ENCODE data around the gene APOL3. TPM values are rescaled to one million over a fixed set of nuclear protein-coding genes. Genes with fewer than 3 reads are reported as not detected.

APOL3 gene
- total and polyA plus RNA-seq, 10 of the 15 experiments (the other 5 are each of a cell fraction or from before 2014, with no cell fraction given), result 6.9 to 66.8 (median 48.5) TPM

DNA sequence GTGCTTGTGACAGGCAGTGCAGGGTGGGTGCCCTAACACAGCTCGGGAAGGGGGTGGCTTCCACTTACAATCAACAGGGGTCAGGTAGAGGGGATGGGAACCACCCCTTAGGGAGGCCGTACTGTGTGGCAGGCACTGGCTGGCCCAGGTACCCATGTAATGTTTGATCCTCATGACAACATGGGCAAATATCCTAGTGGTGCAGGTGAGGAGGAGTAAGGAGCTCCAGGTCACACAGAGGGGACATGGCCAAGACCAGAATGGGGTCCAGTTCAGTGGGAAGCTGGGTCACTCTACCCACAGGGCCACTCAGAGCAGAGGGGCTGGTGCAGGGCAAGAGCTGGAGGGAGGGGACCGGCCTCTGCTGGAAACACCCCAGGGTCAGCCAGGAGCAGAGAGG lies 38.0 kb upstream of the APOL3 start:
- FAIRE-seq (no peak), ATAC-seq (no peak), DNase-seq (ENCODE audit: low read depth, low spot score) (no peak)
- Histone ChIP-seq H3K27me3 (replicated peaks in 1 of 2; ENCODE audit: control insufficient read depth in 2 of 2, insufficient read depth in 2 of 2, low read length in 1 of 2) (no peaks in the 10 kb centered on the region), H3K9me3 (replicated peaks; ENCODE audit: control insufficient read depth, insufficient read depth, low read length) (no peaks in the 10 kb centered on the region), H3K36me3 (ENCODE audit: control insufficient read depth in 2 of 2, insufficient read depth in 2 of 2, low read length in 1 of 2) (no peaks in the 10 kb centered on the region), H4K20me1 (ENCODE audit: control insufficient read depth, insufficient read depth) (no peaks in the 10 kb centered on the region), H3K27ac (ENCODE audit: control insufficient read depth, insufficient read depth) (no peak overlapping the region), H3K4me3 (no peak overlapping the region), H3K79me2 (ENCODE audit: control insufficient read depth, insufficient read depth, low read length) (no peaks in the 10 kb centered on the region), H3K4me2 (ENCODE audit: control insufficient read depth, insufficient read depth) (no peak overlapping the region), H3K4me1 (ENCODE audit: control insufficient read depth, insufficient read depth, low read length) (peaks cover 12% of the 10 kb centered on the region), H3K9ac (ENCODE audit: control insufficient read depth, insufficient read depth, low read length) (no peak overlapping the region), H2AFZ (ENCODE audit: control insufficient read depth, low read depth, low read length) (no peak overlapping the region)
- TF ChIP-seq ETV6 (conservative IDR thresholded peaks at IDR 0.05 in 1 of 2, IDR thresholded peaks at IDR 0.05 in 1 of 2; ENCODE audit: borderline replicate concordance in 1 of 2, low read depth in 1 of 2), result no peak
- TF ChIP-seq HDGF (IDR thresholded peaks at IDR 0.05), result no peak
- no peak for TF ChIP-seq ZZZ3 (IDR thresholded peaks at IDR 0.05; ENCODE audit: control insufficient read depth, insufficient read length, low read depth)
- no peak for TF ChIP-seq RB1 (IDR thresholded peaks at IDR 0.05; ENCODE audit: borderline replicate concordance)
- TF ChIP-seq ATF7 (IDR thresholded peaks at IDR 0.05; ENCODE audit: low read depth), result no peak
- no peak for TF ChIP-seq POU2F2 (IDR thresholded peaks at IDR 0.05; ENCODE audit: borderline replicate concordance, low read depth, low read length)
- ChIA-PET SMC1A (ENCODE audit: uncharacterized antibody, unreplicated experiment) (interaction anchor here (1.0 to 6.4 kb wide), 8 partner anchors 8 to 80 kb away, joined by 3 to 36 read pairs (median 6); partner anchors contain the start of genes APOL1 and APOL2), CTCF (interaction anchor here (0.8 to 6.7 kb wide), 9 partner anchors 18 to 102 kb away, joined by 3 to 94 read pairs (median 7); partner anchors contain the start of gene APOL2), POLR2A (no interaction called here), RAD21 (ENCODE audit: unreplicated experiment) (interaction anchor here (0.6 to 1.6 kb wide), 5 partner anchors 24 to 80 kb away, joined by 3 to 7 read pairs (median 3); partner anchors contain the start of gene APOL2)
- BruUV-seq (replicated peaks), result no TSS peak
- intact Hi-C loops (cut with micrococcal nuclease; ENCODE audit: unreplicated experiment) (loop anchor here (10.0 kb wide), 1 partner anchor 286 kb away; the partner anchor contains the start of gene TXN2), in situ Hi-C loops (cut with MboI) (no loop called here)
- WGBS (ENCODE audit: insufficient coverage, insufficient replicate concordance, low lambda C conversion rate, missing lambda C conversion rate), result 47% methylated on average over 3 of the region's 3 CpGs
